ENCODE results near the gene CLMP.

CLMP gene

DNA sequence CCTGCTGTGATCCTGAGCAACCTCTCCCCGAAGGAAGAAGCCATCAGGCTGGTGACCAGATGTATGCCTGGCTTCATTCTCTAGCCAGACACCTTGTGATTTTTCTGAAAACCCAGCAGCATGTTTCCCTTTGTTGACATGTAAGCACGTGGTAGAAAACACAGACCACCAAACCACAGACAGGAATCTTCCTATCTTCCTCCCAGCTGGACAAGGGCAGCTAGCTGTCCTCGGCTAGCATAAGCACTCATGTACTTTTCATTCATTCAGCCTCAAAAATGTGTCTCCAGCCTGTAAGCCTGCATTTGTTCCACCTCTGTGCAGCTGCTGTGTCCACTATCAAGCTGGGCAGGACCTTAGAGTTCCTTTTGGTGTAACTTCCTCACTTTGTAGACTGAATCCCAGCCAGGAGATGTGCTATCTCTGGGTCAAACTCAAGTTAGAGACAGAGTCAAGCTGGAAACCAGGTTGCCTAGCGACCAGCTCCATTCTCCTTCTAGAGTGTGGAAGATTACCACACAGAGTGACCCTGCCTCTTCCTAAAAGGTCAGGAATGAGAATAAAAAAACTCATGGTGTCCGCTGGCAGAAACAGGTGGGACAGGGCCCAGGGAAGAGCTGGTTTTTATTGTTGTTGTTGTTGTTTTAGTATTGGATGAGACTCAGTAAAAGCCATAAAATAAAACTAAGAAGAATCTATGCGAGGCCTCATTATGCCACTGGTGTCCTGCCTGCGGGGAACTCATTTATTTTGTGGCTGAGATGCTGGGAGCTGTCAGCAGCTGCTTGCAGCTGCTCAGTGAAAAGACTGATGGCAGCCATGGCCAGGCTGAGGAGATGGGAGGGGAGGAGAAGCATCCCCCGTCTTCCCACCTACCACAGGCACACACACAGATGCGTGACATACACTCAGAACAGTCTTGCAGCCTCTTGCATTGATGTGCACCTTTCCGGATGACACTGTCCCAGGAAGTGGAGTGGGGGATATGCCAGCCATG is 7.4 kb upstream of the CLMP start:
- no peak for TF ChIP-seq CTCF (IDR thresholded peaks at IDR 0.05; ENCODE audit: low read depth, low read length, missing control alignments)
- DNase-seq (ENCODE audit: low read depth), result no peak
- no peak overlapping the region for H3K4me3 ChIP-seq (ENCODE audit: low read depth, low read length)

DNA sequence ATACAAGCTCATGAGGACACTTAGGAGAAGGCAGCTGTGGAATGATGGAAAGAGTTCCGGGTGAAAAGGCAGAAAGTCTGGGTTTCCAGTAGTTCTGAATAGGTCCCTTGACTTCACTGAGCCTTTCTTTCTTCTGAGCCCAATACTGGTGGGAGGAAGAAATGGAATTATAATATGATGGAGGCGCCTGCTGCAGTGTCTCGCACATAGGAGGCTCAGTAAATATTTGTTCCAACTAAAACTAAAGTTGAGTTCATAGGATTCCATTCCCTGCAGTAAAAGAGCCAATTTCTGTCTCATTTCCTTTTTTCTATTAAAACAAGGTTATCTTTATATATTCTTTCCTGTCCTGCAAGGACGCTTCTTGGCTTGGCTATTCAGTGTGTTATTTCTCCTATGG is 5.2 kb upstream of the CLMP start:
- no peak overlapping the region for H3K4me3 ChIP-seq (ENCODE audit: low read depth, low read length)
- TF ChIP-seq CTCF (IDR thresholded peaks at IDR 0.05; ENCODE audit: low read depth, low read length, missing control alignments), result no peak
- no peak for DNase-seq (ENCODE audit: low read depth)

DNA sequence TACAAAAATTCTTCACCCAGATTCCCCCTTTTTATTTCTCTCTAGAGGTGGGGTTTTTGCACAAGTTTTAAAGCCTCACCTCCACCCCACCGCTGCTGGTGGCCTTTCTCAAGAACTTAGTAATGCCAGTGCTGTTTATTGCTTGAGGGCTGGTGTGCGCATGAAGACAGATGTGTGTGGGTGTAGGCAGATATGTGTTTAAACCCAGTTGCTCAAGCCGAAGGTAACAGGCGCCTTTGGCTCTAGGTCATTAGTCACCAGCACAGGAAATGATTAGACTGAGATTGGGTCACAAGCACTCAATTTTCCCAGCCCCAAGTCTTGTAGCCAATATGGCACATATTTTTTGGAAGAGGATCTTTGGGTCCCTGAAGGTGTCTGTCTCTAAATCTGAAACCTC is 2.7 kb upstream of the CLMP start:
- no peak overlapping the region for H3K4me3 ChIP-seq (ENCODE audit: low read depth, low read length)
- DNase-seq (ENCODE audit: low read depth), result no peak
- TF ChIP-seq CTCF (IDR thresholded peaks at IDR 0.05; ENCODE audit: low read depth, low read length, missing control alignments), result no peak

GRCh38 chr11:123196060-123196714 is 1.1 kb upstream of the CLMP start:
- no peak for DNase-seq (ENCODE audit: low read depth)
- TF ChIP-seq CTCF (IDR thresholded peaks at IDR 0.05; ENCODE audit: low read depth, low read length, missing control alignments), result no peak
- H3K4me3 ChIP-seq (ENCODE audit: low read depth, low read length), result no peak overlapping the region

DNA sequence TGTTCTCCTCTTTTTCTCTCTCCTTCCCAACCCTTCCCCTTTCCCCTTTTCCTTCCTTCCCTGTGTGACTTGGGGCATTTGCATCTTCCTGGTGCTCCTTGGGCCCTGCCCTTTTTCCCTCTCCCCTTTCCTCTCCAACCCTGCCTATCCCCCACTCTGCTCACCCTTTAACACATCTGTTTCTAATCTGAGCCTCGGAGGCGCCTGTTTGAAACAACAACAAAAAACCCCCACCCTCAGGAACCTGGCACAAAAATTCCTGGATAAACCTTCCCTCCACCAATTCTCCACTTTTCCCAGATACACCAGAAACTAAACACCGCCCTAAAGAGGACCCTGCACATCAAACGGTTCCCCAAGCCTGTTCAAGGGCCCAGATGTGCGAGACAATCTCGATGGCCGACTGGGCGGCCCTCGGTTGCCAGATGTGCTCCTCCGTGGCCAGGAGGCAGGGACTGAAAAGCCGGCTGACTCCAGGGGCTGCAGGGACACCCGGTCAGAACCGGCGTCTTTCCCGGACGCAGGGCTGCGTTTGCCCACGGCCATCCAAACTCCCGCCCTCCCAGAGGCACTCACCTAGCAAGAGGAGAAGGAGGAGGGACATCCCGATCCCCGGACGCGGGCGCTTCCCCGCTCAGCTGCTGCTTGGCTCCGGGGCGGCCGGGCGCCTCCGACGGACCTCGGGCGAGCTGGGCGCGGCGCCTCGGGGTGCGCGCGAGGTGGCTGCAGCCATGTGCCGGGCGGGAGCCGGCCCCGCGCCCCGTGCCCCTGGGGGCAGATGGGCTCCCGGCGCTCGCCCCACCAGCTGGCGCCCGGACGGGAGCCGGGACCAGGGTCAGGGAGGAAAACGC is 486 bp downstream of the CLMP start:
- no peak for DNase-seq (ENCODE audit: low read depth)

More for the DNA sequence above, 486 bp downstream of the CLMP start:
- no peak overlapping the region for H3K4me3 ChIP-seq (ENCODE audit: low read depth, low read length)
- no peak for TF ChIP-seq CTCF (IDR thresholded peaks at IDR 0.05; ENCODE audit: low read depth, low read length, missing control alignments)
